GM12864 (cell line): ENCODE data around the gene POMP.
A peak's percentile ranks its signal among the peaks of the same experiment; 100 is the strongest.

Experiments
- DNase-seq: peaks from one replicate; pipeline ENCODE4 v3.0.0-alpha.2; 2011; ENCODE audit warnings: low read depth
- H3K4me3 ChIP-seq: 2 replicates; pipeline ENCODE4 v1.5.1; 2011; ENCODE audit warnings: mild to moderate bottlenecking, low read depth, low read length, control low read depth
- CTCF ChIP-seq: IDR thresholded peaks from 2 replicates; pipeline ENCODE4 v1.5.1; 2011; ENCODE audit warnings: low read depth, mild to moderate bottlenecking, moderate library complexity, low read length, control low read depth, inconsistent platforms; ENCODE audit errors: missing control alignments

The POMP gene

GRCh38 chr13:28655561-28655960 lies 3.4 kb upstream of the POMP start:
- H3K4me3 ChIP-seq = no peak overlapping the region
- no peak for DNase-seq
- no peak for TF ChIP-seq CTCF

- no peak for DNase-seq
- H3K4me3 ChIP-seq = peak overlapping the region; percentile 75
- TF ChIP-seq CTCF = peak; percentile 5
Measured at GRCh38 chr13:28657784-28658538, 969 bp upstream of the POMP start.

GRCh38 chr13:28658539-28658795 lies 463 bp upstream of the POMP start:
- DNase-seq = no peak
- H3K4me3 ChIP-seq = peak overlapping the region; percentile 75
- TF ChIP-seq CTCF = no peak

- H3K4me3 ChIP-seq = peak overlapping the region; percentile 75
- TF ChIP-seq CTCF = no peak
- DNase-seq = no peak
Measured at GRCh38 chr13:28659621-28659970, 666 bp downstream of the POMP start.

- TF ChIP-seq CTCF = no peak
- H3K4me3 ChIP-seq = no peak overlapping the region
- no peak for DNase-seq
Measured at GRCh38 chr13:28666897-28667488, 8.1 kb downstream of the POMP start.

GRCh38 chr13:28671126-28671792 lies 12.3 kb downstream of the POMP start:
- DNase-seq = no peak
- H3K4me3 ChIP-seq = no peak overlapping the region
- TF ChIP-seq CTCF = no peak
